HG03159 (cell line): ENCODE data around the gene DBN1.

Experiments
- ATAC-seq: cut with Tn5 transposase; IDR thresholded peaks from one replicate; pipeline ENCODE4 v1.9.1; 2021; ENCODE audit warnings: mild to moderate bottlenecking, moderate library complexity; ENCODE audit not compliant: unreplicated experiment

Gene DBN1

DNA sequence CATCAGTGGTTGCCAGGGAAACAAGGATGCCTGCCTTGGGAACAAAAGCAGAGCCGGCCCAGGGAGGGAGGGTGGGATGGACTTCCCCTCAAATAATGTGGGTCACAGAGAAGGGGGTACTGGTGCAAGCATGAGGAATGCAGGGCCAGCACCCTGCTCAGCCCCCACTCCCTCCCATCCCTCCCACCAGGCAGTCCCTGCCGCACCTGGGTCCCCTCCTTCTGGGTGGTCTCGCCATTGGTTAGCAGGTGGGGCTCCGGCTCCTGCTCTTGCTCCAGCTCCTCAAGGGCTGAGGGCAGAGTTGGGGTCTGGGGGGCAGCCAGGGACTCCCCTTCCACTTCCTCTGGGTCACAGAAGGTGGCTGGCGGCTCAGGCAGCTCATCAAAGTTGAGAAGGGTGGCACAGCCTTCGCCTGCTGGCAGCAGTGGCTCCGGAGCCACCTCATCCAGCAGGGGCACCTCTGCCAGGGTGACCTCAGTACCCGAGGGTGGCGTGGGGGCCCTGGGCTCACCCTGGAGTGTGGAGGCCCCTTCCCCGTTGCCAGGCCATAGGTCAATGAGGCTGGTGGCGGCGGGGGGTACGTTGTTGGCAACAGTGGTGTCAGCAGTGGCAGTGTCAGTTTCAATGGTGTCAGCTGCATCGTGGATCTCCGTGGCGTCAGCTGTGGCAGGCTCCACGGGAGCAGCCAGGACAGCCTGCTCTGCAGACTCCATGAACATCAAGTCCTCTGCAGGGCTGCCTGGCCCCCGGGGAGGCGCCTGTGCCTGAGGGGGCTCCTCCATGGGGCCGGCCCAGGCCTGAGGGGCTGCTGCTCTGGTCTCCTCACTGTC lies 15.4 kb downstream of the DBN1 start:
- ATAC-seq = no peak

DNA sequence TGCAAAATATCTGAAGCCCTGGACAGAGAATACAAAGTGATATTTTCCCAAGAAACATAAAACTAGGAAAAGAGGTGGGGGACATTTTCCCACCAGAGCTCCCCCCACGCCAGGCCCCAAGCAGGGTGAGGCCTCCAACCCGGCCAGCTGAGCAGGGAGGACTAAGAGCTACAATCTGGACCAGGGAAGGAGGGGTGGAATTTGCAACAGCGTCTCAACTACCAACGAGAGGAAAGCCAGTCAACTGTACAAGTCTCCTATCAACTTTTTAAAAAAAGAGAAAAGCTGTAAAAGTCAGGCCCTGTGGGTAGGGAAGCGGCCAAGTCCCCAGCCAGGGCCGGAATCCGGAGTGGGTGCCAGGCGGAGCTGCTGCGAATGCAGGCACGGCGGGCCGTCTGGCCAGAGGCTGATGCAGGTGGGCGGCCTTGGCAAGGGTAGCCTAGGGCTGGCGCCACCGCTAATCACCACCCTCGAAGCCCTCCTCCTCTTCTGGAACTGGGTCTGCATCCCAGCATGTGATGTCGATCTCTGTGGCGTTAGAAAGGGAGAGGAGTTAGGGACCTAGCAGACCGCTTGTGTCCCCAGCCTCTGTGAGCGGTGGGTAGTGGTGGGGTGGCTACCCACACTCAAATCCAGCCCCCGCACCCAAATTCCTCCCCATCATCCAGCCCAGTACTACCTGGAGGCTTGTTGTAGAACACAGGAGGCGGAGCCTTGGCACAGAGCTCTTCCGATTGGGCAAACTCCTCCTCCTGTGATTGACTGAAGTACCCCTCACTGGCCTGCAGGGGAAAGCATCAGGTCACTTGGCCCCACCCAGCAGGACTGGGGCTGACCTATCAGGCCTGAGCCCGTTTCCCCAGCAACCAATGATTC lies 16.2 kb downstream of the DBN1 start:
- peak; percentile 43 for ATAC-seq

DNA sequence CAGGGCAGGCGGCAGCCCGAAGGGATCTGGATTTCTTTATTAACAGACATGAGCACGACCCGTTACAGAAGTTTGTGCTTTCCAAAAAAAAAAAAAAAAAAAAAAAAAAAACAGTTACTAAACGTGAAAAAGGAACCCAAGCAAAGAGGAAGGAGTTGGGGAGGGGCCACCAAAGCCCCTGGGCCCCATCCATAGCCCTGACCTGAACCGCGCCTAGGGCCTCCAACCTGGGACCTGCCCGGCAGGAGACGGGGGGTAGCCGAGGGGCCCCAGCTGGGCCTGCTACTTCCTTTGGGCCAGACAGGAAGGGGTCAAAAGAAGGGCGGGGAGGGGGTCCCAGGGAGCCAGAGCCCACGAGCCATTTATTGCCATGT lies 16.9 kb downstream of the DBN1 start:
- ATAC-seq = no peak

DNA sequence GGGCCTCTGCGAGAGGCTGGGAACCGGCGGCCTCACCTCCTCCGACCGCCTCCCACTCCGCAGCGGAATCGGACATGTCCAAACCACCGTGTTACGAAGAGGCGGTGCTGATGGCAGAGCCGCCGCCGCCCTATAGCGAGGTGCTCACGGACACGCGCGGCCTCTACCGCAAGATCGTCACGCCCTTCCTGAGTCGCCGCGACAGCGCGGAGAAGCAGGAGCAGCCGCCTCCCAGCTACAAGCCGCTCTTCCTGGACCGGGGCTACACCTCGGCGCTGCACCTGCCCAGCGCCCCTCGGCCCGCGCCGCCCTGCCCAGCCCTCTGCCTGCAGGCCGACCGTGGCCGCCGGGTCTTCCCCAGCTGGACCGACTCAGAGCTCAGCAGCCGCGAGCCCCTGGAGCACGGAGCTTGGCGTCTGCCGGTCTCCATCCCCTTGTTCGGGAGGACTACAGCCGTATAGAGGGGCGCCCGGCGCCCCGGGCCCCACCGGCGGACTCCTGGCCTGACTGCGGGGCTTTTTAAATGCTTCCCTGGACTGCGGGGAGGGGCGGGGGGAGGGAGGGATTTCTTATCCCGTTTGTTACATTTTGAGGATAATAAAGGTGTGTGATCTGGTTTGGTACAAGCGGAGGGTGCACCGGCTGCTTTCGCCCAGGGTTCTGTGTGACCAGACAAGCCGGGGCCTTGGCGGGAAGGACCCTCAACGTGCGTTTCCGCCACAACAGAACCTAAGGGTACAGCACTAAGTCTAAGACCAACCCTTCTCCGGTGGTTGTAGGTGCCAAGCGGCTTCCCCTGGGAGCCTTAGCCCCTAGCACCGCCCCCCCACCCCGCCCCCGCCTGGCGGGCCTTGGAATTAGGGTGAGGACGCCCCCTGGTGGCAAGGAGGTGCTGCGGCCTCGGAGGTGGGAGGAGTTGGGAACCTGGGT lies 17.5 kb downstream of the DBN1 start:
- ATAC-seq = peak; percentile 19

DNA sequence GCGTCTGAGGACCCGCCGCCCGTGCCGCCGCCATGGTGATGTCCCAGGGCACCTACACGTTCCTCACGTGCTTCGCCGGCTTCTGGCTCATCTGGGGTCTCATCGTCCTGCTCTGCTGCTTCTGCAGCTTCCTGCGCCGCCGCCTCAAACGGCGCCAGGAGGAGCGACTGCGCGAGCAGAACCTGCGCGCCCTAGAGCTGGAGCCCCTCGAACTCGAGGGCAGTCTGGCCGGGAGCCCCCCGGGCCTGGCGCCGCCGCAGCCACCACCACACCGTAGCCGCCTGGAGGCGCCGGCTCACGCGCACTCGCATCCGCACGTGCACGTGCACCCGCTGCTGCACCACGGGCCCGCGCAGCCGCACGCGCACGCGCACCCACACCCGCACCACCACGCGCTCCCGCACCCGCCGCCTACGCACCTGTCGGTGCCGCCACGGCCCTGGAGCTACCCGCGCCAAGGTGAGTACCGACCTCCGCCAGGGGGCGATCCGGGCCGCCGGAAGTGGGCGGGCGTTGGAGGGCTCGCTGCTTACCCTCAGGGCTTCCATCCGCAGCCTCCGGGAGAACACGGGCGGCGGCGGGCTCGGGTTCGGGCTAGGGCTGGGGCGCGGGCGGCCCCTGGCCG lies 18.3 kb downstream of the DBN1 start:
- peak; percentile 43 for ATAC-seq

DNA sequence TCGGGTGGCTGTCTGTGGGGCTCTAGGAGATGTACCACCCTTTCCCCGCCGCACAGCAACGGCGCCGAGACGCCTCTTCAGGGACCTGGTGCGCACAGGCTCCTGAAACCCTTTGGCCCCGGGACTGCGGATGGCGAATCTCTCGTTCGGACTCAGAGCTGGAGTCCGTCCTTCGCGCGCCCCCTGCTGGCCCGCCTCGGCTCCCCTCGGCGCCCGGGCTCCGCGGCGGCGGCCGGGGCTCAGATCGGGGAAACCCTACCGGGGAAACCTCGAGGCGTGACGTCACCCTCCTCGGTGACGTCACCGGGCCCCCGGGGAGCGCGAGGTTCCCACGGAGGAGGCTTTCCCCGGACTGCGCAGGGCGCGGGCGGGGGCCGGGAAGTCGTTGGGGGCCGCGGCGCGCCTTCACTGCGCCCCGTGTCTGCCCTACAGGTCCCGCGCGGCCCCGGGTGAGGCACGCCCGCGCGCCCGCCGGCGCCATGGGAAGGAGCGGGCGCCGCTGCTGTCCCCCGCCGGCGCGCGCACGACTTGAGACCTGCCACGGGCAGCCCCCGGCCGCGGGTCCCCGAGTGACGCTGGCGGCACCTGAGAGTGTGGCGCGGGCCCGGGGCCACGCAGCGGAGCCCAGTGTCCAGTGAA lies 18.9 kb downstream of the DBN1 start:
- ATAC-seq = peak; percentile 42

DNA sequence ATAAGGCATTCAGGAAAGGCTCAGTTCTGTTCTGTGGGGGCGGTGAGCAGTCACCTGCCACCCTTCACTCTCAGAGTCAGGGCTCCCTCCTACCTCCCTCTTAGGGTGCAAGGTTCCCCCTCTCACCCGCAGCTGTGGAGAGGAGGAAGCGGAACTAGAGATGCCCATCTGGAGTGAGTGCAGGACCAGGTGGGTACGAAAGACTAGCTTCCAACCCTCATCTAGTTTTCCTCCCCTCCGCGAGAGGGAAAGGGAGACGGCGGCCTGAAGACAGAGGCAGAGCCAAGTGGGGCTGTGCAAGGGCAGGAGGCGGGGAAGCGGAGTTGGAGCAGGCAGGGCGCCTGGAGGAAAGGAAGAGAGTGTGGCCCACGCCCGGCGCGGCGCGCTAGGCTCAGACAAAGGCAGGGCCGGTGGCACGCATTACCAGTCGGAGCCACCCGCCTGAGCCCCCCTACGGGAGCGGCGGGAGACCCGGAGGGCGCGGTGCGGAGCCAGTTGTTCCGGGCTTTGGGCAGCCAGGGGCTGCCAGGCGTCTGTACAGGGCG lies 19.5 kb downstream of the DBN1 start:
- peak; percentile 3 for ATAC-seq

DNA sequence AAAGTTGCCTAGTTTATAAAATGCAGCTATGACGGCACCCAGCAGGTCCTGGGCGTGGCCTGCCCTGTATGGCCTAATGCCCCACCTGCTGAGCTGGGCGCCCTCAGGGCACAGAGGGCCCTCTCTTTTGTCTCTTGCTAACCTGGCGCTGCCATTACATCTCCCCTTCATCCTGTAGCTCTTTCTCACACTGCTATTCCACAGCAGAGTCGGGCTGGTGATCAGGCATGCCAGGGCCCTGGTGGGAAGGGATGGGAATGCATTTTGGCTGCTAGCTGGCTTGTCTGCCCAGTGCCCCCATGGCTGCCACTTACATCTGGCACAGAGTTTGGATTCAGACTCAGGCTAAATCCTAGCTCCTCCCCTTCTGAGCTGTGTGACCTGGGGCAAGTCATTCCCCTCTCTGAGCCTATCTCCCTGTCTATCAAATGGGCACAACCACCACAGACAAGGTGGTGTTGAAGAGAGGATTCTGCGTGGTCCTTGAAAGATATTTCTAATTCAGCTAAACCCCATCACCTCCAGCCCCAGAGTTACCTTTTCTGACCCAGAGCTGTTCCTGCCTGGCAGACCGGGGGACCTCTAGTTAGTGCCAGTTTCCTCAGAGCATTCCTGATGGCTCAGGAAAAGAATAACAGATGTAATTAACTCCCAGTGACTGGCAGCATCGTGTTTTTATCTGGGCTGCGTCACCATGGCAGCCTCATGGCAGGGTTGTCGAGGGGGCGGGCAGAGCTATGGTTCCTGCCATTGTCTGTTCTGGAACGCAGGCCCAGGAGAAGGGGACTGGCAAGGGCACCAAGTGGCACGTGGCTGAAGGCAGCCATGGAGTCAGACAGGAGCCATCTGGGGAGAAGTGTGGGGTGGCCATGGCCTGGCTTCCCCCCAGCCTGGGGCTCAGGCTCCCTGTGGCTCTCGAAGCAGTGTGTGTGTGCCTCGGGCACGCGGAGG lies 20.5 kb downstream of the DBN1 start:
- no peak for ATAC-seq

DNA sequence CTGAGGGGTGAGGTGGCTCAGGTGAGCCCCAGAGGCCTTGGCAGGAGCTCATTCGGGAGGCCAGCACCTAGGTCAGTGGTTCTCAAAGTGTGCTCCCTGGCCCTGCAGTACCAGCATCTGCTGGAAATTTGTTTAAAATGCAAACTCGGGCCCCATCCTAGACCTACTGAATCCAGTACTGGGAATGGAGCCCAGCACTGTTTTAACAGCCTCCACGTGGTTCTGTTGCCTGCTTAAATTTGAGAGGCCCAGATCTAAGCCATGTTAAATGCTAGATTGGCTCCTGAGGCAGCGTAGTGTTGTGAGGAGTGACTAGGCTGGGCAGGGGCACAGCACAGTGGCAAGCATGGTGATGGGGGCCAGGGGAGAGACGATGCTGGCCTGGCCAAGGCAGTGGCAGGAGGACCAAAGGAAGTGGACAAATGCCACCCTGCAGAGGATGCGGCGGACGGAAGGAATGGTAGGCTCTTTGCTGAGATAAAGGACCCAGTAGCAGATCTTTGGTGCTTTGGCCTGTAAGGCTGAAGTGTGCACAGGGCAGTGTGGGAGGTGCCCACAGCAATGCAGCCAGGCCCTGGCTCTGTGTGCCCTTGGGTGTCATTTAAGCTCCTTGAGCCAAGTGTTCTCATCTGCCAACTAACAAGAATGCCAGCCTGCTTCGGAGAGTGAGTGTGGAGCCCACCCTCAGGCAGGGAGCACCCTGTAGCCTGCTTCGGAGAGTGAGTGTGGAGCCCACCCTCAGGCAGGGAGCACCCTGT lies 22.6 kb downstream of the DBN1 start:
- no peak for ATAC-seq

DNA sequence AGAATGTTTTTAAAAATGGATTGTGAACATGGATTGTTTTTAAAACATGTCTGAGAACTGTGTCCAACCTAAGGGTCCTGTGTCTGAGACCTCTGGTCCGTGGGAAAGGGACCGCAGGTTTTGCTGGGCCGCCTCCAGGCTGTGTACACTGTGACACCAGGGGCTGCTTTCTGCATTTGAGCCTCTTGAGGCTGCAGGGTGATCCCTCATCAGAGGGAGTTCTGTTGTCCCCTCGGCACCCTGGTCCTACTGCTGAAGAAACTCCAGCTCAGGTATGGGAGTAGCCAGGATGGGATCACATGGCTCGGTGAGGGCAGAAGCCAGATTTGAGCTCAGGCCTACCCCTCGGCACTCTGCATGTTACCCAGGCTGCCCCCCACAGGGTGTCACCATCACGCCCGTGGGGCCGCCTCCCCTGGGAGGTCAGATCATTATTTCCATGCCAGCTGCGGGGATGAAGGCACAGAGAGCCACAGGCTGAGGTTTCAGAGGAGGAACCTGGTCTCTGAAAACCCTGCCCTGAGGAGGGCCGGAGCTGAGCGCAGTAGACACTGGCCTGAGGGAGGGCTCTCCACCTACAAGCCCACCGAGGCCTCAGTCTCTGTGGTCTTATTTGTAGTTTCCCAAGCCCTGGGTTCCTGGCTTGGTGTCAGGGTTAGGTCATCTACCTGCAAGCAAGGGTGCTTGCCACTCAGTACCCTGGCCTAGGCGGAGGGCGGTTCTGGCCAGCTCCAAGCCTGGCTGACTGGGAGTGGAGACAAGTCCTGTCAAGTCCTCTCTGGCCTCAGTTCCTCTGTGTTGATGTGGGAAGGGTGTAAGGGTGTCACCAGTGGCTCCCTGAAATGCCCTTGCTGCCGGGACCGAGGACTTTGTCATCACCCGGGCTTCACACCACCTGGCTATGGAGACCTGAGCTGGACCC lies 24.0 kb downstream of the DBN1 start:
- ATAC-seq = no peak

DNA sequence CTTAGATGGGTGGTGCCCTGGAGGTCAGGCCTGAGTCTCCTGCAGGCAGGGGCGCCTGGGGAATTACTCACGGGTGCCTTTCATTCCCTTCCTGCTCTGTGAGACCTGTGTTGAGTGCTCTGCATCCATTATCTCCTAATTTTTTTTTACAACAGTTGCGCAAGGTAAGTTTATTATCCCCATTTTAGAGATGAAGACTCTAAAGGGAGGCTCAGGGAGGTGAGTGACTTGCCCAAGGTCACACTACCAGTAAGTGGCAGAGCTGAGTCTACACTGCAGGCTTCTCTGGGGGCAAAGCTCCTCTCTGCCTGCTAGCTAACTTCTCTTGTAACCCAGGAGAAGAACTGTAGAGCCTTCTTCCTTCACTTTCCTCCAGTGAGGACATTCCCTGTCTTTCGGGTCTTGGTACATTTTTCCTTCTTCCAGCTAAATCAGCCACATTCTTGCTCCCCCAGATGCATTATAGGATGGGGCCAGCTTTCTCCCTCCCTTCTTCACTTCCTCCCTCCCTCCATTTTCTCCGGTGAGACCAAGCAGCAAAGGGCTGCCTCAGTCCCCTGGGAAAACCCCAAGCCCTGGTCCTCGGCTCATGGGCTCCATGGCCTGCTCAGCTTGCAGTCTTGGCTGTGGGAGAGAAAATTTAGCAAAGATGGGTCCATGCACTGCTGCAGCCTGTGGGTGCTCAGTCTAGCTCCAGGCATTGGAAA lies 25.0 kb downstream of the DBN1 start:
- ATAC-seq = no peak

DNA sequence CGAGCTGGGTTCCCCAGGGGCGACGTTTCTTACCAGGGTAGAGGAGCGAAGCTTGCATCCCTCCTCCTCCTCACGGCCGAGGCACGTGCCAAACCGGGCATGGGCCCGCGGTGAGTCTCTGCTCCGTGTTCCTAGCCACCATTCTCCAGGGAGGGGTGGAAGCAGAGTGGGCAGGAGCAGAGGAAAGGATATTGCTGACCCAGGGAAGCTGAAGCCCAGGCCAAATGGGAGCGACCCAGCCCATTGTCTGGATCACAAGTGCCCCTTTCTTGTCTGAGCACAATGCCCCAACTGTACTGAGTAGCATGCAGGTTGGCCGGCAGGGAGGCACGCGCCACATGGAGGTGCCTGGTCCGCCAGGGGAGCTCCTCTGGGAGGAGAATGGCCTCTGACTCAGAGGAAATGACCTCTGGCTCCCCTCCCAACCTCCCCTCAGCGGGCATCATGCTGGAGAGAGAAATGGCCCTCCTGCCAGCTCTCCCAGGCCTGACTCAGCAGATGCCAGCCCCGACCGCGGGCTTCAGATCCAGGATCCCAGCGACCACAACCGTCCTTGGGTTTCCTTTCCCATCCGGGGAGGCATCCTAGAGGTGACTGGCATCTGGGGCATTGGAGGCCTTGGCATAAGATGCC lies 25.7 kb downstream of the DBN1 start:
- no peak for ATAC-seq

DNA sequence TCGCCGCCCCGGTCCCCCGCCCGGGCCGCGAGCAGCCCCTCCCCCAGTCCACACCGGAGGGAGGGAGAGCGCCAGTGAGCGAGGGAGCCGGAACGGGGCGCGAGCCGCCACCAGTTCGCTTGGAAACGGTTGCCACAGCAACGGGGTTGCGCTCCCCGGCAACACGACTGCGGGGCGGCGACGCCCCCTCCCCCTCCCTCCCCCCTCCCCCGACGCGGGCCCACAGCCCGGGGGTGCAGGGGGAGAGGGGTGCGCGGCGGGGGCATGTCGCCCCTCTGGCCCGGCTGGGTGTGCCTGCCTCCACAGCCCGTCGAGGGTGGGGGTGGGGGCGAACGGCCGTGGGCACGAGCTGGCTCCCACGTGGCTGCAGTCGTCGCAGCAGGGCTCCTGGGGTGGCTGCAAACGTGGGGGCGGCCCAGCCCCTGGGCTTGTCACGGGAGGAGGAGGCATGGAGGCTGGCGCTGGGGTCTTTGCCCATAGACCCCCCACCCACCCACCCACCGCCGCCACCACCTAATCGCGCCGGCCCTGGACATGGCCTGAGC lies 26.3 kb downstream of the DBN1 start:
- ATAC-seq = peak; percentile 38

DNA sequence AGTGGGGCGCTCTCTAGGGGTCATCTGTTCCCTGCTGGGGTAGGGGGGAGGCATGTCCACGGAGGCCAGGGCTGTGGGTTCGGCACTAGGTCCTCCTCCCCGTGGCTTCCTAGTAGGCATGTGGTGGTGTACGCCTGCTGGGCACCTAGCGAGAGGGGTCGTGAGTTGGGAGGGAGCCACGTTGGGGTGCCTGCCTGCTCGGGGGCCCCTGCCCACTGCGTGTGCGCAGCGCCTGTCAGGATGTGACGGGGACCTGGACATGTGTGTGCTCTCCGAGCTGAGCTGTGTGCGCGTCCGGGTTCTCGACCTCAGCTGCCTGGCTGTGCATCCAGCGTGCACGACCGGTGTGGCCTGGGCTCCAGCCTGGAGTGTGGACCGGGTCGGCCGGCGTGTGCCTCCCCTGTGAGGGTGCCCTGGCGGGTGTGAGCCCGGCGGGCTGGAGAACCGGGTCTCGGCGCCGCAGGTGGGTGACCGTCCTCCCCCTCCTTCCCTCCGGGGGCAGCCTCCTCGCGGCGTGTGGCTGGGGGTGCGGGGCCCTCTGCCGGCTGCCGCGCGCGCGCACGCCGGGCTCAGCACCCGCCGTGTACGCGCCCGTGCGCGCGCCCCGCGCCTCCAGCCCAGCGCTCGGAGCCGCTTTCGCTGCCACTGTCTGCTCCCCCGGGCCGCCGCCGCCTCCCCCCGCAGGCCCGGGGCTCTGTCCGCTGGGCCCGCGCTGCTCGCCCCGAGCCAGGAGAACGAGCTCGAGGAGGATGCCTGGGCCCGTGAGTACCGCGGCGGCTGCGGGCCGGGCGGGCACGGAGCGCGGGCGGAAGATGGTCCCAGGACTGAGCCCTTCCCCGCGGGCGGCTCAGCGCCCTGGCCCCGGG lies 27.0 kb downstream of the DBN1 start, which contains the start of gene PRR7:
TSS of gene PRR7 (plus strand) at position 615 of the 866 bp plus-strand sequence. CDS start 8,254 bp downstream, outside the sequence.
- ATAC-seq = peak; percentile 47

DNA sequence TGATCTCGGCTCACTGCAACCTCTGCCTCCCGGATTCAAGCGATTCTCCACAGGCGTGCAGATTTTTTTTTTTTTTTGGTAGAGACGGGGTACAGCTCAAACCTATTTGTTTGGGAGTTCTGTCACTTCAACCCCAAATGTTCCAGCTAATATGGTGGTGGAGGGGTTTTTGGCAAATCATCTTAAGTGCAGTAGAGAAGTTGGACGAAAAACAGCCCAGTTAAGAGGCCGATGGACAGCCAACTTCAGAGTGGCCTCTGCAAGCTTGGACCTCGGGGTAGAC lies 27.6 kb downstream of the DBN1 start:
- no peak for ATAC-seq
